Osteoblast (primary cell): ENCODE results near the gene LOXL4. TPM values are rescaled to one million over a fixed set of nuclear protein-coding genes. Genes with fewer than 3 reads are reported as not detected.
"Not testable (repeated sequence)": the region's sequence is repeated elsewhere in the genome, so short reads cannot be mapped to it uniquely, and the experiment has no call there.

Experiments
- DNase-seq: peaks from one replicate; pipeline ENCODE4 v3.0.0; 2011; ENCODE audit warnings: low spot score, mixed read lengths; ENCODE audit not compliant: insufficient read length; ENCODE audit errors: missing footprints
- H2AFZ ChIP-seq: 2 replicates; pipeline ENCODE4 v1.6.0; 2011; ENCODE audit warnings: mild to moderate bottlenecking, low read length
- H3K27ac ChIP-seq: 2 replicates; pipeline ENCODE4 v1.5.1; 2011; ENCODE audit warnings: mild to moderate bottlenecking, low read depth, low read length, moderate library complexity
- H3K27me3 ChIP-seq: 2 replicates; pipeline ENCODE4 v1.6.0; 2012; ENCODE audit warnings: mild to moderate bottlenecking, control low read depth, inconsistent platforms, low read length, moderate library complexity; ENCODE audit not compliant: insufficient read depth
- H3K36me3 ChIP-seq: 2 replicates; pipeline ENCODE4 v1.5.1; 2011; ENCODE audit warnings: mild to moderate bottlenecking, low read length, control low read depth, moderate library complexity; ENCODE audit not compliant: insufficient read depth
- H3K4me1 ChIP-seq: 2 replicates; pipeline ENCODE4 v1.5.1; 2011; ENCODE audit warnings: mild to moderate bottlenecking, low read length, control low read depth, moderate library complexity; ENCODE audit not compliant: insufficient read depth
- H3K4me2 ChIP-seq: 2 replicates; pipeline ENCODE4 v1.6.0; 2011; ENCODE audit warnings: mild to moderate bottlenecking, low read length; ENCODE audit not compliant: insufficient read depth
- H3K4me3 ChIP-seq: fragments of 200-600 bp; sonication (generic); 3 replicates; pipeline ENCODE4 v1.5.1; 2012; ENCODE audit warnings: mild to moderate bottlenecking, low read length, inconsistent platforms; ENCODE audit not compliant: insufficient read depth
- H3K79me2 ChIP-seq: 2 replicates; pipeline ENCODE4 v1.6.0; 2012; ENCODE audit warnings: mild to moderate bottlenecking, low read length, control low read depth, inconsistent platforms; ENCODE audit not compliant: insufficient read depth
- H3K9me3 ChIP-seq: 2 replicates; pipeline ENCODE4 v1.5.1; 2011; ENCODE audit warnings: low read depth, low read length, control low read depth
- H4K20me1 ChIP-seq: 2 replicates; pipeline ENCODE4 v1.6.0; 2012; ENCODE audit warnings: mild to moderate bottlenecking, low read length, control low read depth; ENCODE audit not compliant: insufficient read depth
- CTCF ChIP-seq: IDR thresholded peaks from 2 replicates; pipeline ENCODE4 v1.5.1; 2011; ENCODE audit warnings: mild to moderate bottlenecking, low read depth, low read length, moderate library complexity; ENCODE audit errors: extremely low read depth
- total RNA-seq: library from RNA; depleted of rRNA; stranded (reverse); fragments of >200 nt; gene quantifications from 2 replicates; pipeline ENCODE4 v1.2.3, GENCODE V29; 2012

The LOXL4 gene
- total RNA-seq, 1 donor = 36.6 TPM

- no peak overlapping the region for H3K4me2 ChIP-seq
- no peak overlapping the region for H3K4me3 ChIP-seq
- no peak overlapping the region for H3K27ac ChIP-seq
- H2AFZ ChIP-seq = no peak overlapping the region
- no peak for DNase-seq
- no peaks in the 10 kb centered on the region for H4K20me1 ChIP-seq
- no peaks in the 10 kb centered on the region for H3K27me3 ChIP-seq
- peaks cover 13% of the 10 kb centered on the region for H3K36me3 ChIP-seq
- no peaks in the 10 kb centered on the region for H3K79me2 ChIP-seq
- no peaks in the 10 kb centered on the region for H3K9me3 ChIP-seq
- no peak for TF ChIP-seq CTCF
- no peaks in the 10 kb centered on the region for H3K4me1 ChIP-seq
These were observed 31.1 kb downstream of the LOXL4 start for GRCh38 chr10:98236862-98237261.

GRCh38 chr10:98235846-98236245 lies 32.1 kb downstream of the LOXL4 start:
- no peak for TF ChIP-seq CTCF
- H3K4me2 ChIP-seq = no peak overlapping the region
- no peaks in the 10 kb centered on the region for H3K27me3 ChIP-seq
- no peak overlapping the region for H3K27ac ChIP-seq
- no peaks in the 10 kb centered on the region for H3K9me3 ChIP-seq
- peaks cover 14% of the 10 kb centered on the region for H3K36me3 ChIP-seq
- H3K4me1 ChIP-seq = no peaks in the 10 kb centered on the region
- no peak overlapping the region for H3K4me3 ChIP-seq
- DNase-seq = no peak
- no peak overlapping the region for H2AFZ ChIP-seq
- H4K20me1 ChIP-seq = no peaks in the 10 kb centered on the region
- H3K79me2 ChIP-seq = no peaks in the 10 kb centered on the region

GRCh38 chr10:98231417-98231816 lies 36.6 kb downstream of the LOXL4 start:
- Histone ChIP-seq H2AFZ (no peak overlapping the region), H3K36me3 (peaks cover 6% of the 10 kb centered on the region), H3K4me1 (no peaks in the 10 kb centered on the region), H3K79me2 (peaks cover 10% of the 10 kb centered on the region), H4K20me1 (no peaks in the 10 kb centered on the region), H3K4me2 (no peak overlapping the region), H3K27ac (no peak overlapping the region), H3K4me3 (no peak overlapping the region), H3K27me3 (no peaks in the 10 kb centered on the region), H3K9me3 (no peaks in the 10 kb centered on the region)
- DNase-seq = no peak
- no peak for TF ChIP-seq CTCF

GRCh38 chr10:98228266-98228665 lies 39.7 kb downstream of the LOXL4 start:
- peaks cover 30% of the 10 kb centered on the region for H3K79me2 ChIP-seq
- peaks cover 17% of the 10 kb centered on the region for H4K20me1 ChIP-seq
- H3K27ac ChIP-seq, H3K36me3 ChIP-seq, DNase-seq, H2AFZ ChIP-seq, H3K4me2 ChIP-seq, H3K9me3 ChIP-seq, H3K27me3 ChIP-seq, H3K4me3 ChIP-seq: not testable (repeated sequence)
- H3K4me1 ChIP-seq = peaks cover 14% of the 10 kb centered on the region

- H3K4me3 ChIP-seq, DNase-seq: not testable (repeated sequence)
- peaks cover 32% of the 10 kb centered on the region for H3K79me2 ChIP-seq
These were observed 40.3 kb downstream of the LOXL4 start for GRCh38 chr10:98227713-98228112.

More at GRCh38 chr10:98227713-98228112, 40.3 kb downstream of the LOXL4 start:
- peaks cover 17% of the 10 kb centered on the region for H4K20me1 ChIP-seq
- not testable (repeated sequence) for H3K27ac ChIP-seq, H3K4me2 ChIP-seq, H3K27me3 ChIP-seq, H2AFZ ChIP-seq, H3K9me3 ChIP-seq, H3K36me3 ChIP-seq
- peaks cover 14% of the 10 kb centered on the region for H3K4me1 ChIP-seq
